Activated CD8-positive, alpha-beta memory T cell treated with anti-CD3 and anti-CD28 coated beads, Interleukin-2, amount 50 U/mL, for 48 hours (primary cell): ENCODE measurements around the gene AGPAT4.
"Not testable (repeated sequence)": the region's sequence is repeated elsewhere in the genome, so short reads cannot be mapped to it uniquely, and the experiment has no call there.

Source experiments
- DNase-seq: peaks from one replicate; pipeline ENCODE4 v3.0.0-alpha.2; 2020

The AGPAT4 gene

DNA sequence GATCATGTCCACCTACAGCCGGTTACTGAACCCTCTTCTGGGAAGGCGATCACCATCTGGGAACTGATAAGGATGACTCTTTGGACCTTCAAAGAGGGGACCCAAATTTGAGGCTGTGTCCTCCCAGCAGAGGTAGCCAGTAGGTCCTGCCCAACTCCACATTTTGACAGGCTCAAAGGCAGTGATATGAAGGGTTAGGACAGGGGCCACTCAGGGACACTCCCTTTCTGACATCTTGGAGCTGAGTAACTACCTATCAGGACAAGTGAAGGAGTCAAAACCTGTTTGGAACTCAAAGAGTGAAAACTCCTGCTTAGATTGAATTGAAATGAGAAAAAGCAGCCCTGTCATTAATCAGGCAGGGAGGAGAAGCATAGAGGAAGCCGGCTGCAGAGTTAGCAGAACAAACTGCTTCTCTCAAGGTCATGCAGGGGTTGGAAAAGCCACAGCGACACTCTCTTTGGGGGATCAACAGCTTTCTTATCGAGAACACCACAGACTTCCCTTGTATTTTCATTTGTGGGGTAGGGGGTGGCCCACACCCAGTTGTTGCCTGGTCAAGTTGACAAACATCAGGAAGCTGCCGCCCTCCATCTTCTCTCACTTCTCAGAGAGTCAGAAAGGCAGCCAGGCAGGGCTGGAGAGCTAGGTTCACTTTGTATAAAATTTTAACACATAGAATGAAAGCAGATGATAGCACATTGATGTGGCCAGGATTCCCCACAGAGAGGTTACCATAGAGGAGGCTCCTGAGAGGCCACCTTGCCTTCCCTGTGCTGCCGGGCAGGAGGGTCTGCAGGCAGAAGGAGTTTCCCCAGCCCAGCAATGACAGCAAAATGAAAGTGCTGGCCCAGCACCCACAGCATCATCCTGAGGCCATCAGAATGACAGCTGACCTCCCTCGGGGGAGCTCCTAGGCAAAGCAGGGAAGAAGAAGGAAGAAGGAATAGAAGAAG, 47.6 kb downstream of the AGPAT4 start:
- no peak for DNase-seq

DNA sequence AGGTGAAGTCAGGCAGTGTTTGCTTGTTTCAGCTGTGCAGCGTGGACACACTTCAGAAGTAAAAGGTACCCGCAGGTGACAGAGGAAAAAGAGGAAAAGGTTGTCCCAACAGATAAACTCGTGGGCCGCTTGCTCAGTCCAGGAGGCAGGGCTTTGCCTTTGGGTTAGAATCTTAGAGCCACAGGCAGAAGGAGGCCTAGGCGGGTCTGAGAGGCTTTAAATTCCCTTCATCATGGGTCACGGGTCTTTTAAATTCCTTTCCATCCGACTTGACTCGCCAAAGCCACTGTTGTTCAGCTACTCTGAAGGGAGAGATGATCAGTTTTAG, 48.2 kb downstream of the AGPAT4 start:
- DNase-seq = no peak

DNA sequence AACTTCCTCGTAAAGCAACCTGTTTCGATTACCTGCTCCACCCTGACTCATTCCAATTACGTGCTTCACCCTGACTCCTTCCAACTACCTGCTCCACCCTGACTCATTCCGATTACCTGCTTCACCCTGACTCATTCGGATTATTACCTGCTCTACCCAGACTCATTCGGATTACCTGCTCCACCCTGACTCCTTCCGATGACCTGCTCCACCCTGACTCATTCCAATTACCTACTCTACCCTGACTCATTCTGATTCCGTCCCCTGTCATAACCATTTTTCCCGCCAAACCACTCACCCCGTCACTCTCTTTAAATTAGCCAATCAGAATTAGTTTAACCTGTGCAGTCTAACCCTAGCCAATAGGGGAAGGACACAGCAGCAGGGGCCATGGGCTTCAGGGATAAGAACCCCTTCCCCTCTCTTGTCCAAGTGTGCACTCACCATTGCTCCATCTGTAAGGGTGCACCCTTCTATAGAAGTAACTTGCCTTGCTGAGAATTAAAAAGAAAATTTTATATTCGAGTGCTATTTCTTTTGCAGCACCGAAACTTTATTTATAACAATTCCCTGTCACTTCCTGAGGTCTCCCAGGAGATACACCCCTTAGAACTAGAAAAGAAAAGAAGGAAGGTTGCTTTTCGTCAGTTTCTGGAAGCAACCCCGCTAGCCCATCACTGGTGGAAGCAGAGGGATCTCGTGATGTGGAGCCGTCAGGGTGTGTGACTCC, 48.7 kb downstream of the AGPAT4 start:
- DNase-seq = not testable (repeated sequence)

DNA sequence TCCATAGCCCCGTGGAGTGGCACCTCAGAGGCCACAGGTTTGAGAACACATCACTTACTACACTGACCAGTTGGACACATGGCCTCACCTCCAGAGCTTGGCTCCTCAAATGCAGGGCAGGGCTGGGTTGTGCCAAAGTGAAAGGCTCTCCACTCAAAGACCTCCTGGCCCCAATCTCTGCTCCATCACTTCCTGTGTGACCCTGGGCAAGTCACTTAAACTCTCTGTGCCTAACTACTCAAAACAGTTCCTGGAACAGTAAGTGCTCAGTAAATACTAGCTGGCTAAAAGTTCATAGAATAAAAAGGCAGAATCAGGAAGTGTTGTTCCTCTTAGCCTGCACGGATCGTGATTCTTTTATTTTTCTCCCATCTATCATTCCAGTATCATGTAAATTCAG, 50.2 kb downstream of the AGPAT4 start:
- DNase-seq = no peak

DNA sequence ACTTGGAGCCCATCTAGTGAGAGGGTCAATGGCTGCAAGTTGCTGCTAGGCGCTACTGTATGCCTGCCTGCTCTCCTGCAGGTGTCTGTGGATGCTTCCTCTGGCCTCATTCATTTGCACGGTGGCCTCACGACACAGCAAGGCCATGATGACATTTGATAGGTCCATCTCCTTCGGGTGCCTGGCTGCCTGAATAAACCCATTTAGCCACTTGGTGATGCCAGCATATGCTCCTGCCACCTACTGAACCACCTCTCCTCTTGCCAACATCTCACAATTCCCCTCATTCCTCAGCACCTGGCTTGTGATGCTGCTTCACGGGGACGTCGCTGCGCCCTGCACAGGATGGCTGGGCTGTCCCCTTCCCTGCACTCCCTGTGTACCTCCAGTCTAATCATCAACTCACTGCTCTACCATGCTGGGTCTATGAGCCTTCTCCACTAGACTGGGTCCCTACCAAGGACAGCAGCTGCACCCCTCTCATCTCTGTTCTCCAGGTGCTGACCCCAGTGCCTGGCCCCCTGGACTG, 51.1 kb downstream of the AGPAT4 start:
- no peak for DNase-seq

DNA sequence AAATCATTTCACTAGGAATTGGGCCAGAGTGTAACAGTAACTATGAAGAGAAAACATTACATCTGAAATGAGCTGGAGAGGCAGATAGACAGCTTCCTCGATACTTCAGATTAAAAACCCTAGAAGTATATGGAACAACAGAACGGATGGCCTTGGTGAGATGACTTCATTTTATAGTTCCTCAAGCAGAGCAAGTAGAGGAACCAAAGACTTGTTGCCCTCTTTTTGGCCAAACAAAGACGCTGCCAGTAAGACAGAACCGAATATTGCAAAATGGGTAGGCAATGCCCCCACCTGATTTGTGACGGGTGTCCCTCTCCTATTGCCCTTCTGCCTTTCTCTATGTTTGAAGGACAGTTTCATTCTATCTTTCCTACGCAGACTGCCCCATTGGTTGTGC, 53.5 kb downstream of the AGPAT4 start:
- DNase-seq = no peak

DNA sequence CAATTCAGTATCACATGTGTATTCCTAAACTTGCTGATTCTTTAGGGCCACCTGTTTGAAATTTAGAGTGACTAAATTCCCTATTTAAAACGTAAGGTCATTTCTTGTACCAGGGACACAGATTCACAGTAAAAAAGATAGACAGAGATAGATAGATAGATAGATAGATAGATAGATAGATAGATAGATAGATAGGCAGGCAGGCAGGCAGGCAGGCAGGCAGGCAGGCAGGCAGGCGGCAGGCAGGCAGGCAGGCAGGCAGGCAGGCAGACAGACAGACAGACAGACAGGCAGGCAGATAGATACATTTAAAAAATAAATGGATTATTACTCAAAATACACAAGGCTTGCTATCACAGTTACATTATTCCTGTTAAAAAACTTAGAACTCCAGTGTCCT, 54.2 kb downstream of the AGPAT4 start:
- no peak for DNase-seq

DNA sequence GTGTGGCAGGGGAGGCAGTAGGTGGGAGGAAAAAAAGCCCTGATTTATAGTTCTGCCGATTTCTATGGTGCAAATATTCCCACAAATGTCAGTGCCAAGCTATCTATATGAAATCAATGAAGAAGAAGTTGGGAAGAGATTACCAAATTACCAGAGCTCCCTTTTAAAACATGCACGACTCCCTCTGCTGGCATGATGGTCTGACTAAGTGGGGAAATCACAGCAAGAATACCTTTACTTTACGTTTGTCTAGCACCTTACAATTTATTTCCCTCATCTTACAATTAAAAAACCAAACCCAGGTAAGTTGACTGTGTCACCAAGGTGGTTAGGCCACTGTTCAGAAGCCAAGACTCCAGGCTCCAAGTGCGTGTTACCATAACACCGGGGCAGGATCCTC, 55.6 kb downstream of the AGPAT4 start:
- no peak for DNase-seq

DNA sequence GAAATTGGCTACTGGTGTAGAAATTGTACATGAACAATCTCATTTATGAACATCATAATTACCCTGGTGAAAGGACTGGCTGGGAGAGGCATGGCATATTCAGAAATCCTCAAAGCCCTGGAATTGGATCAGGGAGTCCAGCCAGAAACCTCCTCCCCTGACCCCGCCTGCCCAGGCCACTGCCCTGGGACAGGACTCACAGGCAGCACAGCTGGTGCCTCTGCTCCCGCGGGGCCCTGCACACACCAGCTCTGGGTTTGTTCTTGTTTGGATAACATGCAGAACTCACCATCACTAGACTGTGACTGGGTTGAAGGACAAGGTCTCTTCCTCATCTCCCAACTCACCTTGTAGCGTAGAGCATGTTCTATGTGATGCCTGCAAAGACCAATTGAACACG, 56.2 kb downstream of the AGPAT4 start:
- no peak for DNase-seq

DNA sequence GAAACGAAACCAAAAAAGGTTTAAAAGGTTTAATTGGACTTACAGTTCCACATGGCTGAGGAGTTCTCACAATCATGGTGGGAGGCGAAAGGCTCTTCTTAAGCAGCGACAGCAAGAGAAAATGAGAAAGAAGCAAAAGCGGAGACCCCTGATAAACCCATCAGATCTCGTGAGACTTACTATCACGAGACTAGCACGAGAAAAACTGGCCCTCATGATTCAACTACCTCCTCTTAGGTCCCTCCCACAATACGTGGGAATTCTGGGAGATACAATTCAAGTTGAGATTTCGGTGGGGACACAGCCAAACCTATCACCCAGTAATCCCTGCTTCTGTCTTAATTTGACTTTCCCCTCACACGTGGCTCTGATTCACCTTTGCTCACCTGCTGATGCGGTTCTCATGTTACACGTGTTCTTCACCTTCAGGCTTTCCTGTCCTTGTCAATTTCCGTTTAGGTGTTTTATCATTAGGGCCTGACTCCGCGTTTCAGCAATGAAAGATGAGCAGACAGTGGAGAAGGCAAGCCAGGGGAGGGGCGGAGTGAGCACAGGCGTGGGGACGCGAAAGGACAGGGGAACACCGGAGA, 57.1 kb downstream of the AGPAT4 start:
- no peak for DNase-seq

DNA sequence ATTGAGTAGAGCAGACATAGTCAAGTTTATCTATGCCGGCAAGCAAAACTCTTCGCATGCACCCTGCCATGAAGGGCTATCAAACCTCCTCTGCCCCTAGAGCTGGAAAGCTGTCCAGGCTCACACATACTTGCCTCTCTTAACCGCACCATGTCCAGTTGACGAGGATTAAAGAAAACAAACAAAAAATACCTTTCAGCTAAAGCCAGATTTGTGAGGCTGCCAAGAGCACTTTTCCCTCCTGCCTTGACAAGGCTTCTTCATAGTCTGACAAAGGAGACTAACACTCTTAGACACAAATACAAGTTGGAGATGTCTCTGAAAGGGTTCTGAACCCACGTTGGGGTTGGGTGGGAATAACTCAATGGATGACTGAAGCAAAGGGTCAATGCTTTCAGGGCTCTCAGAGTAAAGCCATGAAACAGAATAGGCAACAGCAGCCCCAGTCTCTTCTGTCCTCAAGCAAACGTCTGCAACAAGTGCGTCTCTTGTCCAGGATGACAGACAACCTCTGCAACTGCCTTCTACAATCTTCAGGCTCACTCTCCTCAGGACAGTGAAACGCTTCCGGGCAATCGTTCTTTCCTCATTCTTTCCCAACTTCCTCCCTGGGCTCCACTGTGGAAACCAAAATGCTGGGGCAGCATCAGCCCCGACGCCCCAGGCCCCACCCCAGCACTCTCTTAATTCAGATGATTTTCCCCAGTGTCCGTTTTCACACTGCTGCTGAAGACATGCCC, 57.8 kb downstream of the AGPAT4 start:
- no peak for DNase-seq

DNA sequence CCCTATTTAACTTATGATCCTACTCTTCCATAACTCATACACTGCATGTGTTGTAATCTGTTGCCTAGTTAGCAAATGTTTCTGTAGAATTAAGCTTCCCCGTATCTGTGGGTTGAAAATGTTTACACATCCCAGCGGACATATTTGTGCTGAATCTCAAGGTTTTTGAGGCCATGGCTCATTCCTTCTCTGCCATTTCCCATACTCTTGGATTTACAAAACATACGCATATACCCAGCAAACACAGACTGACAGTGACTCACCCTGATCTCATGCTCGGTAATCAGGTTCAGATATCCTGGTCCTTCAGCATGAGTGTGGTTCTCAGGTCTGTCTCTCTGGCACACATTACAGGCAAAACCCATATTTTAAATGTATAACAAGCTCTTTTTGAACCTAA, 58.7 kb downstream of the AGPAT4 start:
- DNase-seq = no peak

DNA sequence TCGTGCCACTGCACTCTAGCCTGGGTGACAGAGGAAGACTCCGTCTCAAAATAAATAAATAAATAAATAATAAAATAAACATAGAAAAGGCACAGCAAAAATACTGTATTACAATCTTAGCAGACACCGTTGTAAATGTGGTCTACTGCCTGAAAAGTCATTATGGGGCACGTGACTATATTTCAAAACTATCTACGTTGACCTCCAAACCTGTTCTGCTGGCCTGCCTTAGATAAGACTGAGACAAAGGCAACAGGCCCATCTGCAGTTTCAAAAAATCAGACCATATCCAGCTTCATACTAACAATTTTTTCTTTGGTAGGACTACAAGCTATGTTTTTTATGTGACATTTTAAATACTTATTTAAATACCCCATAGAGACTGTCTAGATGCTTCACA, 59.1 kb downstream of the AGPAT4 start:
- no peak for DNase-seq

DNA sequence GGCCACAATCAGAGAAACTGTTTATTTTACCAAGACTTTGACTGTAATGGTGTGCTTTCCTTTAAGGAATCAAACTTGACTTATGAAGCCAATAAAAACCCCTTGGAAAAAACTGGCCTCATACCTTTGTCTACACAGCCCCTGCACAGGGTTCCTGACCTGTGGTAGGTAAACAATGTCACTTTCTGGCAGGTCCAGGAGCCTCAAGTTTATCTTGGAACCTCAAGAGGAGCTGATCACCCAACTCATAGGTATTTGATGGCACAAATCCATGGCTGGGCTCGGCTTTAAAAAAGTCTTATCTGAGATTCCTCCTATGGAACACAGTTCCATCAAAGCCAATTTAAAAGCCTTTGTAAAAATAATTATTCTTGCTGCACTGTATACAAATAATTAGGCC, 61.0 kb downstream of the AGPAT4 start:
- no peak for DNase-seq

DNA sequence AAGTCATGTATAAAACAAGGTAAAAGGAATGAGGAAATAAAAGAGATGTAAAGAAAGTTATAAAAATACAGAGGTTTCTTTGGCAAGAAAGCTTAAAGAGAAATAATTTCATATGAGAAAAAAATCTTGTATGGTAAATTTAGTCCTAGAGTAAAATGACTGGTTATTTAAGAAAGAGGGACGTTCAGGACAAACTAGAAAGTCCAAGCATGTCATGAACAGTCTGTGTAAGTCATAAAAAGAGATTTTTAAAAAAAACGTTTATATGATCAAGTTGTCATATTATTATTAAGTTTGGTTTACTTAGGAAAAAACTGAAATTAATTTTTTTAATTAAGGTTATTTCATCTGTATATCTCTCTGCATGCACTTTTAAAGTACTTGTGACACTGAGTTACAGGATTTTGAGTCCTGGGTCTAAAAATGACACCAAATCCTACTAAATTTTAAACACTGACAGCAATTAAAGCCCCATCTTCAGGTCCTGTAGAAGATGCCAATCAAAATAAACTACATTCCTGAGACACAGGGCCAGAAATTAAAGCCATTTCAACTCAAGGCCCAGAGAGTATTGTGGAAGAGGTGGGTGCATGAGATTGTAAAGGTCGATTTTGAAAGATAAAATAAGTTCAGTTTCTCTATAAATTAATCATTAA, 62.4 kb downstream of the AGPAT4 start:
- no peak for DNase-seq

DNA sequence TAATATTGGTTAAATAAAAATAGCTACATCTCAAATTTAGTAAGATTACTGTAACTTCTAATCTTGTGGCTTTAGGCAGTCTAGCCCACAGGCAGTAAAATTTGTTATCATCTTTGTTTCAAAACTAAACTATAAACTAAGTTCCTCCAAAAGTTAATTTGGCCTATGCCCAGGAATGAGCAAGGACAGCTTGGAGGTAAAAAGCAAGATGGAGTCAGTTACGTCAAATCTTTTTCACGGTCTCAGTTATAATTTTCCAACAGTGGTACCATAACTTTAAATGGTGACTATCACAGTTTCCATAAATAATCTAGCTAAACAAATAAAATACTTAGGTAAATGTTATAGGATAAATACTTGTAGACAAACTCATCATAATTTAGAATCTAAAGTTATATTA, 63.0 kb downstream of the AGPAT4 start:
- no peak for DNase-seq

DNA sequence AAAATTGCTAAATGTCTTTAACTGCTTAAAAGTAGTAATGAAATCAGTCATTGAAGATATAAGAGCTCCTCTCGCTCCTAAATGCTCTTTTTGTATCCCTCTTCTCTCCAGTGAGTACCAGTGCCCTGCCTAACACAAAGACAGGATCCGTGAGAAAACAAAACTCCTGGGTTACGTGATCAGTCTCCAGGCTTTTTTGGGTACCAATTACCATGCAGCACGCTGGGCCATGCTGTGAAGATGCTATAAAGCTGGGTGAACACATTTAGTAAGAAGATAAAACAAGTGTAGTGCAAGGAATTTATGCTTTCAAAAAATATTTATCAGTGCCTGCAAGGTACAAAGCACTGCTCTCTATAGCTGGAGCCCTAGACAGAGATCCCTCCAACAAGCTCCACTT, 66.7 kb downstream of the AGPAT4 start:
- no peak for DNase-seq

DNA sequence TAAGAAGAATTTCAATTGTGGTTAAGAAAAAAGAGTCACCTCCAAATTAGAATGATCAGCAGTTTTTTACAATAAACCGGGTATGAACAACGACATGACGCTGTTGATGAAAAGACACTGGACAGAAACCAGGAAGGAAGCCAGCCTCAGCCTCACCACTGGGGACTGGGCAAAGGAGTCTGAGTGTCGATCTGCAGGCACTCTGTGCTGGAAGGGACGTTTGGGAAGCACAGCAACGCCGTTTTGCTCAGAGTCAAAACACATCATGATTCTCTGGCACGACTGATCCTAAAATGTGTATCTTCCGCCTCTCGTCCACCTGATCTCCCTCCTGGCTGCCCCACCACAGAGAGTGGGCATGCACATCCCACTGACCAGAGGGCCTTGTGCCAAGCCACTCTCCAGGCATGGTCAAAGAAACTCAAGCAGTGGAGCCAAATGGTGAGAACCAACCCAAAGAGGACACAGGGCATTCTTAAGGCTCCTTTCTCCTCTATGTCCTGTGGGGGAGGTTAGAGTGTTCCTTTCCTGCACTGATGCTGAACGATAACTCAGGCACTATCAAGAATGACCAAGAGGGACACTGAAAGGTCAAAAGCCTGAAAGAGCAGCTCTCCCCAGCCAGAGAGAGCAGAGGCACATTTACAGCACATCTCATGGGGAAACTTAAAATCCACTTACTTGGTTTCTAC, 68.8 kb downstream of the AGPAT4 start:
- no peak for DNase-seq

DNA sequence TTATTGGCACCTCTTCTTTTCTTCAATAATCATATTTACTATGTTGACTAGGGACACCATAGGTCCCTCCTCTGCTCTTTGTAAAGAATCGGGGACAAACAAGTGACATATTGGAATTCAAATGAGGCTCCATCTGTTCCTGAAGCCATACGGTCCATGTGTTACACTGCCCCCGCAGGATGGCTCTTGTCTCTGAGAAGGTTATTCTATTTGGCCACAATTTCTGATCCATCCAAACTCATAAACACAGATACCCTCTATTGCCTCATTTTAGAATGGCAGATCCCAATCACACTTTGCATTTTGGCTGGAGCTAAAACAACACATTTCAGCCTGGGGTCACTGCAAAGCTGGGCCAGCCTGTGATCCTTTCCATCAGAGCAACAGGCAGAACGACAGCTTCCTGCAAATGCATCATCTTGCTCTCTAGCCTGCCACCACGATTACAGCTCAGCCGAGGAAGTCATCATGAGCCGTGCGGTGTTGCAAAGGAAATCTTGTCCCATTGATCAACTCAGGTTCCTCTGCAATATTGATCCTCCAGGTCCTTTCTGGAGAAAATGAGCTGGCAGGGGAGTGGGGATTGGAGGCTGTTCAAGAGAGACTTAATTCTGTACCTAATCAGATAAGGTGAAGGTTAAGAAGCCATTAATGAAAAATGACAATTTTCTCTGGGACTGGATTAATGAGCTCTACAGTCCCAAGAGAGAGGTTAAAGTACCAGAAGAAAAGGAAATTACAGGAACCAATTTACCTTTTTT, 73.1 kb downstream of the AGPAT4 start:
- no peak for DNase-seq

DNA sequence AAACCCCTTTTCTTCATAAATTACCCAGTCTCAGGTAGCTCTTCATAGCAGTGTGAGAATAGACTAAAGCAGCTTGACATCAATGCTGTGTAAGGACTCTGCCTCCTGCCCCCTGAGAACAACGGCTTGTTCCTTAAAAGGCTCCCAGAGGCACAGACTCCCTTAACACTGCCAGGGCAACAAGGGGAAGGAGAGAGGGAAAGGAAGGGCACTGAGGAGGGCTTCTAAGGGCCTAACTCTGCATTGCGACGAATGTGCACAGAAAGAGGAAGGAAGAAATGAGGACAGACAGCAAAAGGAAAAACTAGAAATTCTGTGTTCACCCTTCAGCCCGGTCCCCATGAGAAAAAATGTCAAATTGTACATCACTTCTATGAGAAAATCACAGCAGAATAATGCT, 74.0 kb downstream of the AGPAT4 start:
- DNase-seq = no peak
